ENCODE results near the gene PRR27. TPM values are rescaled to one million over a fixed set of nuclear protein-coding genes. Genes with fewer than 3 reads are reported as not detected.

PRR27 gene
- total RNA-seq, 6 donors from 2014 or later, result not detected

DNA sequence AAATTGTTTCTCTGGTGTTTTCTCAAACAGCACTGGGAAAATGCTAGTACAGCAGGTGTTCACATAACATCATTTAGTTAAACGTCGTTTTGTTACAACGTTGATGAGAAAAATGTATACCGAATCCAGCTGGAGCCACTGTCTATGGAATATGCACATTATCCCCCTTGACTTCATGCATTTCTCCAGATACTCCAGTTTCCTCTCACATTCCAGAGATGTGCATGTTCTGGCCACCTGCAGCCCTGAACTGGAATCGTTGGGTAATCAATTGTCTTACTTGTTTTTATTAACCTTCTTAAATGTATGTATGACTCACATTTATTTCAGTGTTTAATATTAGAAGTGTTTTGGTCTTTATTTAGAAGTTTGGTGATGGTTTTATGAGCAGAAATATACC lies 23.1 kb downstream of the PRR27 start:
- DNase-seq (no peak), ATAC-seq (ENCODE audit: low FRiP score in 2 of 2) (no peak)

DNA sequence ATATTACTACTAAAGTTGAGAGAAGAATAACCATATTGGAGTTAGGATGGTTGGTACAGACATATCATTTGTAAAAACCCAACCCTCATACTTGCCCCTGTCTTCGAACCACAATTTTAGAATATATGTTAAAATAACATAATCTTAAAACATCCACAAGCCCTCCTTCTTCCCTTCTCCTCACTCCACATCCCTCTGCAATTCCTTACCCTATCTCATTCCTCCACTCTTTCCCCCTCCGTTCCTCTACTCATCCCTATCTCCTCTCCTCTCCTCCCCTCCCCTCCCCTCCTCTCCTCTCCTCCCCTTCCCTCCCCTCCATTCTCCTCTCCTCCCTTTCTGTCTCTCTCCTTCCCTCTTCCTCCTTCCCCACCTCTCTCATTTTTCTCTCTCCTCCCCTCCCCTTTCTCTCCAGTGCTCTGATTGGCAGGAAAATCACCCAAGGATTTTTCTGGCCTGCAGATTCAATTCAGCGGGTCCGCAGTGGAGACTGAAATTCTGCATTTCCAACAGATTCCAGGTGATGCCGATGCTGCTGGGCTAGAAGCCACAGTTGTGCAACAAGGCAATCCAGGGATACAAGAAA lies 24.1 kb downstream of the PRR27 start:
- WGBS, 2 donors, result 83 to 90% methylated on average over 5 of the region's 5 CpGs
- TF ChIP-seq POLR2AphosphoS5 (IDR thresholded peaks at IDR 0.05), result no peak
- no peak for TF ChIP-seq POLR2A (IDR thresholded peaks at IDR 0.05)
- TF ChIP-seq CTCF (IDR thresholded peaks at IDR 0.05), result no peak
- TF ChIP-seq EP300 (IDR thresholded peaks at IDR 0.05), result no peak
- ATAC-seq (ENCODE audit: low FRiP score in 2 of 2) (no peak), DNase-seq (no peak)
- H3K36me3 ChIP-seq, result no peaks in the 10 kb centered on the region
- H3K27ac ChIP-seq, result no peak overlapping the region
- H3K9me3 ChIP-seq, result no peaks in the 10 kb centered on the region
- H3K27me3 ChIP-seq, result no peaks in the 10 kb centered on the region
- H3K4me3 ChIP-seq, result no peak overlapping the region
- H3K4me1 ChIP-seq, result no peaks in the 10 kb centered on the region

More for the DNA sequence above, 23.1 kb downstream of the PRR27 start:
- Histone ChIP-seq H3K4me3 (no peak overlapping the region), H3K4me1 (no peaks in the 10 kb centered on the region), H3K27ac (no peak overlapping the region), H3K36me3 (no peaks in the 10 kb centered on the region), H3K9me3 (no peaks in the 10 kb centered on the region), H3K27me3 (no peaks in the 10 kb centered on the region)
- no peak for TF ChIP-seq CTCF (IDR thresholded peaks at IDR 0.05)
- no peak for TF ChIP-seq POLR2A (IDR thresholded peaks at IDR 0.05)
- no peak for TF ChIP-seq EP300 (IDR thresholded peaks at IDR 0.05)
- TF ChIP-seq POLR2AphosphoS5 (IDR thresholded peaks at IDR 0.05), result no peak
- 74 to 81% methylated on average over 5 of the region's 5 CpGs for WGBS, 2 donors

GRCh38 chr4:70179811-70180210 lies 25.8 kb downstream of the PRR27 start:
- Histone ChIP-seq H3K27ac (no peak overlapping the region), H3K4me1 (no peaks in the 10 kb centered on the region), H3K36me3 (no peaks in the 10 kb centered on the region), H3K4me3 (no peak overlapping the region), H3K27me3 (no peaks in the 10 kb centered on the region), H3K9me3 (no peaks in the 10 kb centered on the region)
- no peak for TF ChIP-seq POLR2A (IDR thresholded peaks at IDR 0.05)
- TF ChIP-seq CTCF (IDR thresholded peaks at IDR 0.05), result no peak
- no peak for TF ChIP-seq POLR2AphosphoS5 (IDR thresholded peaks at IDR 0.05)
- no peak for TF ChIP-seq EP300 (IDR thresholded peaks at IDR 0.05)
- 59 to 73% methylated on average over 2 of the region's 2 CpGs for WGBS, 2 donors
- ATAC-seq (ENCODE audit: low FRiP score in 2 of 2) (no peak), DNase-seq (no peak)

DNA sequence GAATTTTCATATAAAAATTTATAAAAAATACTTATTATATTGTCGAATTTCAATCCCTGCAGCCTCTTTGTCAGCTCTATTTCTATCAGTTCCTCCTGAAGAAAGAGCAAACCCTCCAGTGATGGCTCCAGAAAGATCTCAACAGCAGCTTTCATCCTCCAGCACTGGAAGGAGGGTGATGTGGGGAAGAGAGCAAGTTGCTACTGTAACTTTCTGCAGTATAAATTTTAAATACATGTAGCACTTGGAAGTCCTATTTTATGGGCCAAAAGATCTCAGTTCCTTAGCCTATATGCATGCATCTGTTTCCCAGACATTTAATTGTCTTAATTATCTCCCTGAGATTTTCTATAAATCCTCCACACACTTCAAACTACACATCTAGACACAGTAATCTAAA lies 27.8 kb downstream of the PRR27 start:
- no peak for TF ChIP-seq EP300 (IDR thresholded peaks at IDR 0.05)
- TF ChIP-seq POLR2A (IDR thresholded peaks at IDR 0.05), result no peak
- TF ChIP-seq POLR2AphosphoS5 (IDR thresholded peaks at IDR 0.05), result no peak
- no peak for TF ChIP-seq CTCF (IDR thresholded peaks at IDR 0.05)
- no peaks in the 10 kb centered on the region for H3K9me3 ChIP-seq
- H3K4me1 ChIP-seq, result no peaks in the 10 kb centered on the region
- ATAC-seq (ENCODE audit: low FRiP score in 2 of 2), result no peak
- WGBS, 2 donors, result 47 to 51% methylated on average over 1 of the region's 1 CpG
- no peak overlapping the region for H3K27ac ChIP-seq
- H3K4me3 ChIP-seq, result no peak overlapping the region
- no peaks in the 10 kb centered on the region for H3K36me3 ChIP-seq
- no peak for DNase-seq
- H3K27me3 ChIP-seq, result no peaks in the 10 kb centered on the region

DNA sequence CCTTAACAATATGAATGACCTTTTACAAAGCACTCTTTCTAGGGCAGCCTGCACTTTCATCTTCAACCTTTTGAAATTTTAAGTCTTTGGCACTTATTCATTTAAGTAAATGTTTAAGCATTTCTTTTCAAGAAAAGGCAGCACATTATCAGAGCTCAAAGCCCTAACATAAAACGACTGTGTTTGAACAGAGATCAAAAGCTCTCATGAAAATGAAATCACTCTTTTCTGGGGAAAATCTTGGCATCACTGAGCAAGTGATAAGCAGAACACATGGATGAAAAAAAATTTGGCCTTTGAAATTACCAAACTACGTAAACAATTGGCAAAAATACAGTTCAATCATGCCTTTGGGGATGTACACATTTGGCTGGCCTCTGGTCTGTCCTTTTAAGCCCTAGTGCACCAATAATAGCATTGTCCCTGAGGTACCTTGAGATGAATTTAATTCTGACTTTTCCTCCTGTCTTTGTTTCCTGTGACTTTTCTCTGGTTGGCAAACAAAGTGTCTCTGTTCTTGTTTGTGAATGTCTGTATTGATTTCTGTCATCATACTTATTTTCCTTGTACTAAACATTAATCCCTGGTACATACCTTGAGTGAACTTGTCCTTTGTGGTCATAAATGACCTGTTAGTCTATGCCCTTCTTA lies 28.6 kb downstream of the PRR27 start:
- DNase-seq, result no peak
- H3K27ac ChIP-seq, result no peak overlapping the region
- H3K4me1 ChIP-seq, result no peaks in the 10 kb centered on the region
- H3K36me3 ChIP-seq, result no peaks in the 10 kb centered on the region
- no peak for ATAC-seq (ENCODE audit: low FRiP score in 2 of 2)
- H3K9me3 ChIP-seq, result no peaks in the 10 kb centered on the region
- H3K4me3 ChIP-seq, result no peak overlapping the region
- 20 to 41% methylated on average over 2 of the region's 2 CpGs for WGBS, 2 donors
- no peak for TF ChIP-seq CTCF (IDR thresholded peaks at IDR 0.05)
- no peak for TF ChIP-seq EP300 (IDR thresholded peaks at IDR 0.05)
- no peak for TF ChIP-seq POLR2A (IDR thresholded peaks at IDR 0.05)
- no peak for TF ChIP-seq POLR2AphosphoS5 (IDR thresholded peaks at IDR 0.05)
- H3K27me3 ChIP-seq, result no peaks in the 10 kb centered on the region
